ENCODE data around the gene FXYD5.

- no peak for TF ChIP-seq POLR2AphosphoS5 (IDR thresholded peaks at IDR 0.05; ENCODE audit: low read depth, low read length)
- no peak for TF ChIP-seq CTCF (IDR thresholded peaks at IDR 0.05)
- no peak for TF ChIP-seq REST (IDR thresholded peaks at IDR 0.05; ENCODE audit: insufficient read depth in 1 of 2, low read depth in 2 of 2, low read length in 1 of 2)
- TF ChIP-seq SIN3A (IDR thresholded peaks at IDR 0.05; ENCODE audit: borderline replicate concordance, insufficient read depth, low read depth, low read length): no peak
- TF ChIP-seq TCF7L2 (IDR thresholded peaks at IDR 0.05; ENCODE audit: low read depth, low read length): no peak
These were observed 35.4 kb upstream of the FXYD5 start for GRCh38 chr19:35119091-35119490.
